ENCODE measurements around the gene UBE2V1.
"Not testable (repeated sequence)": the region's sequence is repeated elsewhere in the genome, so short reads cannot be mapped to it uniquely, and the experiment has no call there.

The UBE2V1 gene

GRCh38 chr20:50115041-50115512 lies 2.1 kb upstream of the UBE2V1 start:
- no peak for DNase-seq

- DNase-seq, result no peak
These were observed 672 bp upstream of the UBE2V1 start for GRCh38 chr20:50113420-50114224.

GRCh38 chr20:50111829-50112495 lies 988 bp downstream of the UBE2V1 start:
- DNase-seq, result no peak

- peak; percentile 72 for DNase-seq
These were observed 1.7 kb downstream of the UBE2V1 start for GRCh38 chr20:50111120-50111828.

GRCh38 chr20:50110141-50111047 lies 2.6 kb downstream of the UBE2V1 start:
- DNase-seq, result no peak

- DNase-seq, result no peak
These were observed 4.3 kb downstream of the UBE2V1 start for GRCh38 chr20:50108556-50109235.

GRCh38 chr20:50107796-50108331 lies 5.1 kb downstream of the UBE2V1 start:
- DNase-seq, result no peak

GRCh38 chr20:50107086-50107660 lies 5.8 kb downstream of the UBE2V1 start:
- DNase-seq, result no peak

- not testable (repeated sequence) for DNase-seq
These were observed 6.3 kb downstream of the UBE2V1 start for GRCh38 chr20:50106669-50107068.

GRCh38 chr20:50103464-50104107 lies 9.4 kb downstream of the UBE2V1 start:
- peak; percentile 93 for DNase-seq

- not testable (repeated sequence) for DNase-seq
These were observed 10.4 kb downstream of the UBE2V1 start for GRCh38 chr20:50102551-50102950.

- no peak for DNase-seq
These were observed 11.1 kb downstream of the UBE2V1 start for GRCh38 chr20:50101887-50102286.

- no peak for DNase-seq
These were observed 11.7 kb downstream of the UBE2V1 start for GRCh38 chr20:50101281-50101680.

GRCh38 chr20:50100552-50100951 lies 12.4 kb downstream of the UBE2V1 start:
- DNase-seq, result no peak

GRCh38 chr20:50099565-50099991 lies 13.4 kb downstream of the UBE2V1 start:
- DNase-seq, result no peak

- no peak for DNase-seq
These were observed 13.8 kb downstream of the UBE2V1 start for GRCh38 chr20:50099113-50099512.

- DNase-seq, result no peak
These were observed 14.7 kb downstream of the UBE2V1 start for GRCh38 chr20:50098259-50098658.

- no peak for DNase-seq
These were observed 15.1 kb downstream of the UBE2V1 start for GRCh38 chr20:50097843-50098242.

GRCh38 chr20:50096237-50096636 lies 16.7 kb downstream of the UBE2V1 start:
- DNase-seq, result no peak

- no peak for DNase-seq
These were observed 17.4 kb downstream of the UBE2V1 start for GRCh38 chr20:50095476-50096078.
